HepG2 (cell line): ENCODE measurements around the gene PCSK5. TPM values are rescaled to one million over a fixed set of nuclear protein-coding genes. Genes with fewer than 3 reads are reported as not detected.

ENCODE experiments used
- ATAC-seq: fragments of 200-7000 bp; cut with Tn5 transposase; 3 replicates; pipeline ENCODE4 v1.9.1; 2020; ENCODE audit warnings: mild to moderate bottlenecking, moderate library complexity
- BruUV-seq: library from RNA; stranded (reverse); fragments of 400-500 nt; replicated peaks from 2 replicates; lab custom pipeline; 2021; lab: Mats Ljungman, UMichigan
- CTCF ChIA-PET: fragments of 300-600 bp; formaldehyde crosslinking; extraction: SDS; loops from one replicate; lab custom pipeline; 2021; ENCODE audit warnings: low total read pairs, inconsistent platforms, low intra/inter-chr PET ratio; lab: Yijun Ruan, JAX
- POLR2A ChIA-PET: fragments of 350-600 bp; sonication (Branson Sonifier 250); formaldehyde crosslinking; loops from one replicate; lab custom pipeline; 2020; ENCODE audit warnings: antibody characterized with exemption, inconsistent platforms; lab: Yijun Ruan, JAX
- DNase-seq: peaks from one replicate; pipeline ENCODE4 v3.0.0-alpha.2; 2015; ENCODE audit warnings: low spot score
- FAIRE-seq: peaks from 3 replicates; lab custom pipeline; 2011; peaks lifted over from hg19 to GRCh38; lab: Jason Lieb, UNC
- H2AFZ ChIP-seq: one replicate; pipeline ENCODE4 v1.6.1; 2011; ENCODE audit warnings: low read length, inconsistent platforms
- H3K27ac ChIP-seq: fragments of 300-600 bp; 3 replicates; pipeline ENCODE4 v1.8.0; 2011; ENCODE audit warnings: mixed run types, mild to moderate bottlenecking, mixed read lengths, low read length, inconsistent platforms; ENCODE audit not compliant: insufficient read depth; ENCODE audit errors: extremely low read length
- H3K27me3 ChIP-seq, 2 experiments: fragments of 200-600 bp in 1 of 2; 2 replicates in 1 of 2; 3 replicates in 1 of 2; pipeline versions ENCODE4 v1.6.0 to v1.8.0; 2011; ENCODE audit warnings: low read length in 2 of 2, mild to moderate bottlenecking in 2 of 2, moderate library complexity in 2 of 2, inconsistent platforms in 1 of 2; ENCODE audit not compliant: insufficient read depth in 2 of 2, control insufficient read depth in 1 of 2
- H3K36me3 ChIP-seq, 2 experiments: fragments of 200-600 bp in 1 of 2; replicated peaks in 1 of 2; 2 replicates in 1 of 2; 3 replicates in 1 of 2; pipeline versions ENCODE4 v1.5.1 to v1.8.0; 2011; ENCODE audit warnings: low read length in 2 of 2, inconsistent platforms in 1 of 2; ENCODE audit not compliant: insufficient read depth in 2 of 2, control insufficient read depth in 1 of 2
- H3K4me1 ChIP-seq: 2 replicates; pipeline ENCODE4 v1.5.1; 2012; ENCODE audit warnings: low read length, inconsistent platforms; ENCODE audit not compliant: insufficient read depth
- H3K4me2 ChIP-seq: 2 replicates; pipeline ENCODE4 v1.6.0; 2011; ENCODE audit warnings: low read depth, low read length, inconsistent platforms
- H3K4me3 ChIP-seq, 3 experiments: fragments of 200-600 bp in 1 of 3; sonication (generic), shearing (Covaris generic) in 1 of 3; replicated peaks in 1 of 3; 2 replicates each; pipeline ENCODE4 v1.5.1; 2011 to 2016; ENCODE audit warnings: low read length in 3 of 3, inconsistent platforms in 2 of 3, low read depth in 2 of 3, mild to moderate bottlenecking in 2 of 3, control low read depth in 1 of 3, mixed read lengths in 1 of 3; ENCODE audit not compliant: insufficient read depth in 1 of 3
- H3K79me2 ChIP-seq: one replicate; pipeline ENCODE4 v1.6.1; 2011; ENCODE audit warnings: low read length, inconsistent platforms; ENCODE audit not compliant: insufficient read depth
- H3K9ac ChIP-seq: 2 replicates; pipeline ENCODE4 v1.6.0; 2011; ENCODE audit warnings: mild to moderate bottlenecking, low read depth, low read length, inconsistent platforms; ENCODE audit not compliant: insufficient read depth
- H3K9me3 ChIP-seq: 2 replicates; pipeline ENCODE4 v1.5.1; 2012; ENCODE audit warnings: mild to moderate bottlenecking, low read length
- H4K20me1 ChIP-seq: 2 replicates; pipeline ENCODE4 v1.6.0; 2011; ENCODE audit warnings: inconsistent platforms, mild to moderate bottlenecking, low read length, moderate library complexity; ENCODE audit not compliant: insufficient read depth
- AKAP8 ChIP-seq: sonication (generic); formaldehyde crosslinking; IDR thresholded peaks from 2 replicates; pipeline ENCODE4 v1.5.1; 2020; ENCODE audit warnings: mild to moderate bottlenecking, missing genetic modification reagents
- FOXA1 ChIP-seq, 2 experiments: fragments of 450-650 bp in 1 of 2; sonication (generic) in 1 of 2; formaldehyde crosslinking in 1 of 2; IDR thresholded peaks; 2 replicates each; pipeline versions ENCODE4 v1.4.0 to v1.6.1; 2016 to 2020; ENCODE audit warnings: missing genetic modification reagents in 1 of 2
- HOXA9 ChIP-seq: sonication (generic); formaldehyde crosslinking; IDR thresholded peaks from 2 replicates; pipeline ENCODE4 v1.8.1; 2022; ENCODE audit warnings: missing genetic modification reagents, mild to moderate bottlenecking, moderate library complexity, borderline replicate concordance
- MED1 ChIP-seq: sonication (generic); formaldehyde crosslinking; IDR thresholded peaks from 2 replicates; pipeline ENCODE4 v1.4.0; 2020; ENCODE audit warnings: missing genetic modification reagents
- PITX1 ChIP-seq: sonication (generic); formaldehyde crosslinking; IDR thresholded peaks from 2 replicates; pipeline ENCODE4 v1.5.1; 2020; ENCODE audit warnings: mild to moderate bottlenecking, missing genetic modification reagents
- SYNCRIP ChIP-seq: fragments of 200-400 bp; formaldehyde crosslinking; IDR thresholded peaks from 2 replicates; pipeline ENCODE4 v1.6.1; 2018; ENCODE audit warnings: mild to moderate bottlenecking, low read depth, low read length; ENCODE audit not compliant: insufficient read depth
- TEAD2 ChIP-seq: sonication (generic); formaldehyde crosslinking; IDR thresholded peaks from 2 replicates; pipeline ENCODE4 v1.9.0; 2021; ENCODE audit warnings: missing genetic modification reagents
- ZBTB7B ChIP-seq: sonication (generic); formaldehyde crosslinking; IDR thresholded peaks from 2 replicates; pipeline ENCODE4 v1.4.0; 2020; ENCODE audit warnings: missing genetic modification reagents
- ZC3H13 ChIP-seq: sonication (generic); formaldehyde crosslinking; IDR thresholded peaks from 2 replicates; pipeline ENCODE4 v1.8.1; 2023; ENCODE audit warnings: mild to moderate bottlenecking, missing genetic modification reagents, moderate library complexity
- ZKSCAN1 ChIP-seq: fragments of 150-350 bp; IDR thresholded peaks from 2 replicates; pipeline ENCODE4 v1.6.1; 2014; ENCODE audit warnings: low read length
- ZNF292 ChIP-seq: sonication (generic); formaldehyde crosslinking; IDR thresholded peaks from 2 replicates; pipeline ENCODE4 v1.8.1; 2022; ENCODE audit warnings: mild to moderate bottlenecking, low read depth, missing genetic modification reagents, borderline replicate concordance
- ZNF326 ChIP-seq: sonication (generic); formaldehyde crosslinking; IDR thresholded peaks from 2 replicates; pipeline ENCODE4 v1.4.0; 2020; ENCODE audit warnings: missing genetic modification reagents, borderline replicate concordance
- ZNF451 ChIP-seq: sonication (generic); formaldehyde crosslinking; IDR thresholded peaks from 2 replicates; pipeline ENCODE4 v1.5.0; 2020; ENCODE audit warnings: mild to moderate bottlenecking, missing genetic modification reagents
- WGBS: methylation state at CpG from one replicate; pipeline ENCODE4 v1.1.6; 2017; ENCODE audit warnings: low lambda C conversion rate; 5-methylcytosine and 5-hydroxymethylcytosine counted together
- in situ Hi-C: cut with HindIII; loops from 2 replicates; pipeline ENCODE4 v1.10.0; 2017; ENCODE audit warnings: low pct_unique_long_range_greater_than_20kb; ENCODE audit not compliant: extremely low pct_ligation_motif_present
- intact Hi-C: fragments of 100-400 bp; cut with micrococcal nuclease; formaldehyde crosslinking; loops from one replicate; pipeline ENCODE4 v1.10.0; 2022; ENCODE audit not compliant: unreplicated experiment
- polyA plus RNA-seq, 8 experiments: library from polyadenylated mRNA; depleted of rRNA in 3 of 8; stranded (reverse) in 7 of 8; unstranded in 1 of 8; fragments of >200 nt; fragmentation: Illumina TruSeq in 4 of 8; extraction: Trizol in 4 of 8; gene quantifications; 2 replicates each; pipeline versions ENCODE4 v1.2.1 to v1.2.3, GENCODE V29; 2011 to 2016; ENCODE audit warnings: low read depth in 4 of 8, missing spikeins in 1 of 8, mixed read lengths in 1 of 8; ENCODE audit not compliant: insufficient read depth in 1 of 8
- total RNA-seq, 5 experiments: library from RNA; depleted of rRNA; stranded (reverse); fragments of >200 nt; fragmentation: Illumina TruSeq; extraction: Trizol; gene quantifications; 2 replicates each; pipeline ENCODE4 v1.2.3, GENCODE V29; 2016; ENCODE audit warnings: low read depth in 1 of 5

Gene PCSK5
- total and polyA plus RNA-seq, 2 of the 13 experiments (the other 11 are each of a cell fraction or from before 2014, with no cell fraction given): 0.55 to 0.66 TPM

- no peak for TF ChIP-seq AKAP8 (CRISPR knock-in tag)
- TF ChIP-seq HOXA9 (CRISPR knock-in tag): no peak
- no peak for TF ChIP-seq ZNF326 (CRISPR knock-in tag)
- no peak for TF ChIP-seq SYNCRIP
- no peak for TF ChIP-seq ZC3H13 (CRISPR knock-in tag)
- no peak for TF ChIP-seq ZKSCAN1
- no peak for TF ChIP-seq ZNF292 (CRISPR knock-in tag)
- no peak for TF ChIP-seq ZBTB7B (CRISPR knock-in tag)
- no peak for TF ChIP-seq TEAD2 (CRISPR knock-in tag)
- no peak for TF ChIP-seq FOXA1 (IDR thresholded peaks at IDR 0.05)
- TF ChIP-seq FOXA1 (CRISPR knock-in tag; IDR thresholded peaks at IDR 0.05): no peak
These were observed 154.7 kb downstream of the PCSK5 start (continued) for GRCh38 chr9:76045221-76045620.

GRCh38 chr9:76049341-76049740 lies 158.9 kb downstream of the PCSK5 start:
- Histone ChIP-seq H3K4me2 (no peak overlapping the region), H3K79me2 (no peaks in the 10 kb centered on the region), H3K9me3 (no peaks in the 10 kb centered on the region), H3K27me3 (no peaks in the 10 kb centered on the region), H3K36me3 (no peaks in the 10 kb centered on the region), H2AFZ (no peak overlapping the region), H3K27ac (no peak overlapping the region), H3K4me1 (peaks cover 6% of the 10 kb centered on the region; the same call in 1 of the 2 replicates), H4K20me1 (no peaks in the 10 kb centered on the region), H3K9ac (no peak overlapping the region), H3K4me3 (no peak overlapping the region)
- POLR2A ChIA-PET: no interaction called here
- BruUV-seq: no TSS peak
- in situ Hi-C loops (no loop called here), intact Hi-C loops (no loop called here)
- FAIRE-seq: no peak
- WGBS: 5% methylated on average over 2 of the region's 2 CpGs
- peak; percentile 49; the same call in 1 of the 3 replicates for ATAC-seq
- no peak for TF ChIP-seq PITX1 (CRISPR knock-in tag)
- no peak for TF ChIP-seq ZNF451 (CRISPR knock-in tag)
- TF ChIP-seq MED1 (CRISPR knock-in tag): no peak
- TF ChIP-seq, all 625 proteins: peak for 0
- CTCF ChIA-PET: no interaction called here
- DNase-seq: no peak
